Astrocyte (in vitro differentiated cells and primary cell): ENCODE measurements around the gene ZNF77. TPM values are rescaled to one million over a fixed set of nuclear protein-coding genes. Genes with fewer than 3 reads are reported as not detected.
A peak's percentile ranks its signal among the peaks of the same experiment; 100 is the strongest.

Experiments
- DNase-seq: peaks from one replicate; pipeline ENCODE4 v3.0.0-alpha.2; 2010; ENCODE audit warnings: low read depth
- FAIRE-seq: peaks from 2 replicates; lab custom pipeline; 2011; peaks lifted over from hg19 to GRCh38; lab: Jason Lieb, UNC
- H2AFZ ChIP-seq: 2 replicates; pipeline ENCODE4 v1.6.0; 2012; ENCODE audit warnings: low read depth, low read length, inconsistent platforms
- H3K27ac ChIP-seq: 2 replicates; pipeline ENCODE4 v1.5.1; 2011; ENCODE audit warnings: low read depth, low read length, inconsistent platforms
- H3K27me3 ChIP-seq: 2 replicates; pipeline ENCODE4 v1.6.0; 2011; ENCODE audit warnings: low read length, inconsistent platforms; ENCODE audit not compliant: insufficient read depth
- H3K36me3 ChIP-seq: 2 replicates; pipeline ENCODE4 v1.5.1; 2011; ENCODE audit warnings: low read length, inconsistent platforms; ENCODE audit not compliant: insufficient read depth
- H3K4me1 ChIP-seq: 2 replicates; pipeline ENCODE4 v1.5.1; 2011; ENCODE audit warnings: low read length, inconsistent platforms; ENCODE audit not compliant: insufficient read depth
- H3K4me2 ChIP-seq: 2 replicates; pipeline ENCODE4 v1.6.0; 2012; ENCODE audit warnings: low read length, inconsistent platforms
- H3K4me3 ChIP-seq: 2 replicates; pipeline ENCODE4 v1.5.1; 2011; ENCODE audit warnings: low read depth, mild to moderate bottlenecking, low read length, inconsistent platforms; ENCODE audit not compliant: insufficient read depth
- H3K79me2 ChIP-seq: 2 replicates; pipeline ENCODE4 v1.6.0; 2012; ENCODE audit warnings: mild to moderate bottlenecking, low read length, inconsistent platforms; ENCODE audit not compliant: insufficient read depth
- H3K9ac ChIP-seq: 2 replicates; pipeline ENCODE4 v1.6.0; 2012; ENCODE audit warnings: mild to moderate bottlenecking, low read length, inconsistent platforms
- H3K9me3 ChIP-seq: 2 replicates; pipeline ENCODE4 v1.5.1; 2012; ENCODE audit warnings: low read depth, mild to moderate bottlenecking, low read length, inconsistent platforms; ENCODE audit not compliant: insufficient read depth
- H4K20me1 ChIP-seq: 2 replicates; pipeline ENCODE4 v1.6.0; 2012; ENCODE audit warnings: low read length, inconsistent platforms; ENCODE audit not compliant: insufficient read depth
- H3K27ac Mint-ChIP-seq: one replicate; pipeline ENCODE4 v1.8.0; 2021; ENCODE audit warnings: mild to moderate bottlenecking, mixed read lengths; ENCODE audit not compliant: unreplicated experiment
- H3K27me3 Mint-ChIP-seq: one replicate; pipeline ENCODE4 v1.8.0; 2021; ENCODE audit warnings: low read depth, mixed read lengths; ENCODE audit not compliant: unreplicated experiment
- H3K36me3 Mint-ChIP-seq: one replicate; pipeline ENCODE4 v1.8.0; 2021; ENCODE audit warnings: low read depth, mixed read lengths; ENCODE audit not compliant: unreplicated experiment
- H3K4me1 Mint-ChIP-seq: one replicate; pipeline ENCODE4 v1.8.0; 2021; ENCODE audit warnings: low read depth, mixed read lengths; ENCODE audit not compliant: unreplicated experiment
- H3K4me3 Mint-ChIP-seq: one replicate; pipeline ENCODE4 v1.8.0; 2021; ENCODE audit warnings: mild to moderate bottlenecking, moderate library complexity, mixed read lengths; ENCODE audit not compliant: unreplicated experiment
- H3K9me3 Mint-ChIP-seq: one replicate; pipeline ENCODE4 v1.8.0; 2021; ENCODE audit warnings: mild to moderate bottlenecking, mixed read lengths; ENCODE audit not compliant: unreplicated experiment
- EZH2 ChIP-seq: IDR thresholded peaks from 2 replicates; pipeline ENCODE4 v1.6.1; 2012; ENCODE audit warnings: mild to moderate bottlenecking, low read length, inconsistent platforms; ENCODE audit not compliant: insufficient read depth
- total RNA-seq: library from RNA; stranded (reverse); gene quantifications from 2 replicates; pipeline ENCODE4 v1.2.1, GENCODE V29; 2021
- TF ChIP-seq, protein P1 (sequence below): IDR thresholded peaks from 2 replicates; pipeline ENCODE4 v1.5.1; 2011; ENCODE audit warnings: low read depth, mild to moderate bottlenecking, inconsistent platforms, low read length, moderate library complexity; ENCODE audit not compliant: insufficient read depth

Gene ZNF77
- total RNA-seq, 1 donor from 2014 or later, result 1.4 TPM

DNA sequence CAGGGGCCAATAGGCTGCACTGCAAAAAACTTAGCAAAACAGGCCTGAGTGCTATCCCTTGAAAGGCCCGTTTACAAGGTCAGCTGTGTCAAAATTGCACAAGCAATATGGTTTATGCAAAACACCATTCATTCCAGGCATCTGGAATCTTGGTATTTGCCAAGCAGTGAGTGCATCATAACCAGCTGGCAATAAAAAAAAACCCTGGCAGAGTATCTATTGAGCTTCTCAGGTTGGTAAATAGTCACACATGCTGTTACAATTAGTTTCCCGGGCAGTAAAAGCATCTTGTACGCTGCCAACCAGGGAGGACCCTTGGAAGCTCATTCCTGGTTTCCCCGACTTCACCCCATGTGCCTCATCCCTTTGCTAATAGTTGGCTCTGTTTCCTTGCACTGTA lies 21.3 kb downstream of the ZNF77 start:
- no peaks in the 10 kb centered on the region for H3K4me1 ChIP-seq
- no peak overlapping the region for H3K27ac ChIP-seq
- peak; percentile 20 for DNase-seq
- H3K36me3 Mint-ChIP-seq, result no peaks in the 10 kb centered on the region
- TF ChIP-seq, protein P1, sequence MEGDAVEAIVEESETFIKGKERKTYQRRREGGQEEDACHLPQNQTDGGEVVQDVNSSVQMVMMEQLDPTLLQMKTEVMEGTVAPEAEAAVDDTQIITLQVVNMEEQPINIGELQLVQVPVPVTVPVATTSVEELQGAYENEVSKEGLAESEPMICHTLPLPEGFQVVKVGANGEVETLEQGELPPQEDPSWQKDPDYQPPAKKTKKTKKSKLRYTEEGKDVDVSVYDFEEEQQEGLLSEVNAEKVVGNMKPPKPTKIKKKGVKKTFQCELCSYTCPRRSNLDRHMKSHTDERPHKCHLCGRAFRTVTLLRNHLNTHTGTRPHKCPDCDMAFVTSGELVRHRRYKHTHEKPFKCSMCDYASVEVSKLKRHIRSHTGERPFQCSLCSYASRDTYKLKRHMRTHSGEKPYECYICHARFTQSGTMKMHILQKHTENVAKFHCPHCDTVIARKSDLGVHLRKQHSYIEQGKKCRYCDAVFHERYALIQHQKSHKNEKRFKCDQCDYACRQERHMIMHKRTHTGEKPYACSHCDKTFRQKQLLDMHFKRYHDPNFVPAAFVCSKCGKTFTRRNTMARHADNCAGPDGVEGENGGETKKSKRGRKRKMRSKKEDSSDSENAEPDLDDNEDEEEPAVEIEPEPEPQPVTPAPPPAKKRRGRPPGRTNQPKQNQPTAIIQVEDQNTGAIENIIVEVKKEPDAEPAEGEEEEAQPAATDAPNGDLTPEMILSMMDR, result no peak
- TF ChIP-seq EZH2, result no peak
- H3K9me3 Mint-ChIP-seq, result peaks cover 14% of the 10 kb centered on the region
- H3K9ac ChIP-seq, result no peak overlapping the region
- H3K27ac Mint-ChIP-seq, result no peak overlapping the region
- no peak overlapping the region for H3K4me2 ChIP-seq
- no peaks in the 10 kb centered on the region for H3K4me1 Mint-ChIP-seq
- H3K9me3 ChIP-seq, result peaks cover 13% of the 10 kb centered on the region
- FAIRE-seq, result no peak
- H2AFZ ChIP-seq, result no peak overlapping the region
- H3K4me3 ChIP-seq, result no peak overlapping the region
- H3K79me2 ChIP-seq, result no peaks in the 10 kb centered on the region
- H3K27me3 ChIP-seq, result no peaks in the 10 kb centered on the region
- no peak overlapping the region for H3K4me3 Mint-ChIP-seq
- peaks cover 9% of the 10 kb centered on the region for H3K27me3 Mint-ChIP-seq
- no peaks in the 10 kb centered on the region for H4K20me1 ChIP-seq
- no peaks in the 10 kb centered on the region for H3K36me3 ChIP-seq

DNA sequence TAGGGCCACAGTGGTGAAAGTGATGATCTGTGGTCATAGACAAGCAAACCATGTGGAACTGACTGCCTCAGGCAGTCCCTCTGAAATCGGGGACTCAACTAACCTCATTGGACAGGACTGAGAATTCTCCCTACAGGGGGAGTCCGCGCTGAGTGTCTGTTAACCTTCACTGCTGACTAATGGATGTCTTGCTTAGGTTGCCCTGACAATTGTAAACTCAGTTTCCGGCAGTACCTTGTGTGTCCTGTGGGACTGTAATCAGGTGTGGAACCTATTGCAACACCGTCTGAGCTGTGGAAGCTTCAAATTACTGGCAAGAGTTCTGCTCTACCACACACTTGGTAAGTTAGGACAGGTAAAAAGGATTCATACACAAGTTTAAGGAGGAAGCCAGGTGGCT lies 21.8 kb downstream of the ZNF77 start:
- TF ChIP-seq, protein P1, result no peak
- TF ChIP-seq EZH2, result no peak
- no peak for DNase-seq
- H3K79me2 ChIP-seq, result no peaks in the 10 kb centered on the region

DNA sequence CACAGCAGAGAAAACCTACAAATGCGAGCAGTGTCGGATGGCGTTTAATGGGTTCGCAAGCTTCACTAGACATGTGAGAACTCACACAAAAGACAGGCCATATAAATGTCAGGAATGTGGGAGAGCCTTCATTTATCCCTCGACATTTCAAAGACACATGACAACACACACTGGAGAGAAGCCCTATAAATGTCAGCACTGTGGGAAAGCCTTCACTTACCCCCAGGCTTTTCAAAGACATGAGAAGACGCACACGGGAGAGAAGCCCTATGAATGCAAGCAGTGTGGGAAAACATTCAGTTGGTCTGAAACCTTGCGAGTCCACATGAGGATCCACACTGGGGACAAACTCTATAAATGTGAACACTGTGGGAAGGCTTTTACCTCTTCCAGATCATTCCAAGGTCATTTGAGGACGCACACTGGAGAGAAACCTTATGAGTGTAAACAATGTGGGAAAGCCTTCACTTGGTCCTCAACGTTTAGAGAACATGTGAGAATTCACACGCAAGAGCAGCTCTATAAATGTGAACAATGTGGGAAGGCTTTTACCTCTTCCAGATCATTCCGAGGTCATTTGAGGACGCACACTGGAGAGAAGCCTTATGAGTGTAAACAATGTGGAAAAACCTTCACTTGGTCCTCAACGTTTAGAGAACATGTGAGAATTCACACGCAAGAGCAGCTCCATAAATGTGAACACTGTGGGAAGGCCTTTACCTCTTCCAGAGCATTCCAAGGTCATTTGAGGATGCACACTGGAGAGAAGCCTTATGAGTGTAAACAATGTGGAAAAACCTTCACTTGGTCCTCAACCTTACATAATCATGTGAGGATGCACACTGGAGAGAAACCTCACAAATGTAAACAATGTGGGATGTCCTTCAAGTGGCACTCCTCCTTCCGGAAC lies 27.2 kb downstream of the ZNF77 start:
- Mint-ChIP-seq H3K4me1 (no peaks in the 10 kb centered on the region), H3K4me3 (no peak overlapping the region), H3K27ac (no peak overlapping the region), H3K36me3 (no peaks in the 10 kb centered on the region), H3K27me3 (peaks cover 5% of the 10 kb centered on the region), H3K9me3 (peaks cover 20% of the 10 kb centered on the region)
- Histone ChIP-seq H3K9me3 (peaks cover 33% of the 10 kb centered on the region), H3K9ac (no peak overlapping the region), H3K4me3 (no peak overlapping the region), H3K4me1 (no peaks in the 10 kb centered on the region), H3K36me3 (peaks cover 23% of the 10 kb centered on the region), H4K20me1 (no peaks in the 10 kb centered on the region), H2AFZ (no peak overlapping the region), H3K79me2 (no peaks in the 10 kb centered on the region), H3K4me2 (no peak overlapping the region), H3K27me3 (no peaks in the 10 kb centered on the region), H3K27ac (no peak overlapping the region)
- TF ChIP-seq, protein P1, result no peak
- TF ChIP-seq EZH2, result no peak
- DNase-seq (no peak), FAIRE-seq (peak; percentile 20)

More for the DNA sequence above, 21.8 kb downstream of the ZNF77 start:
- H3K4me3 Mint-ChIP-seq, result no peak overlapping the region
- no peak for FAIRE-seq
- H2AFZ ChIP-seq, result no peak overlapping the region
- H3K27me3 Mint-ChIP-seq, result peaks cover 11% of the 10 kb centered on the region
- H3K4me2 ChIP-seq, result no peak overlapping the region
- H3K9me3 Mint-ChIP-seq, result peaks cover 15% of the 10 kb centered on the region
- no peak overlapping the region for H3K9ac ChIP-seq
- peaks cover 3% of the 10 kb centered on the region for H3K36me3 ChIP-seq
- no peak overlapping the region for H3K27ac ChIP-seq
- H3K36me3 Mint-ChIP-seq, result no peaks in the 10 kb centered on the region
- no peaks in the 10 kb centered on the region for H4K20me1 ChIP-seq
- H3K4me1 Mint-ChIP-seq, result no peaks in the 10 kb centered on the region
- no peaks in the 10 kb centered on the region for H3K27me3 ChIP-seq
- H3K4me1 ChIP-seq, result no peaks in the 10 kb centered on the region
- no peak overlapping the region for H3K27ac Mint-ChIP-seq
- H3K9me3 ChIP-seq, result peaks cover 16% of the 10 kb centered on the region
- no peak overlapping the region for H3K4me3 ChIP-seq
